Renal cortex interstitium (tissue), 11 donors: Measurements from ENCODE around the gene ZC3H4. TPM values are rescaled to one million over a fixed set of nuclear protein-coding genes. Genes with fewer than 3 reads are reported as not detected.
"Not testable (repeated sequence)": the region's sequence is repeated elsewhere in the genome, so short reads cannot be mapped to it uniquely, and the experiment has no call there.

ENCODE experiments used
- DNase-seq, 11 donors: peaks; one replicate each; pipeline ENCODE4 v3.0.0-alpha.2; 2013; ENCODE audit warnings: low read depth in 9 of 11, low spot score in 4 of 11; ENCODE audit errors: extremely low read depth in 1 of 11
- polyA plus RNA-seq, 3 donors: library from polyadenylated mRNA; unstranded; fragments of 120-200 nt; gene quantifications; one replicate each; pipeline ENCODE4 v1.2.1, GENCODE V29; 2013; ENCODE audit not compliant: insufficient read length in 3 of 3

Gene ZC3H4
- polyA plus RNA-seq, 3 donors: 31.6 to 42.7 (median 42.0) TPM

DNA sequence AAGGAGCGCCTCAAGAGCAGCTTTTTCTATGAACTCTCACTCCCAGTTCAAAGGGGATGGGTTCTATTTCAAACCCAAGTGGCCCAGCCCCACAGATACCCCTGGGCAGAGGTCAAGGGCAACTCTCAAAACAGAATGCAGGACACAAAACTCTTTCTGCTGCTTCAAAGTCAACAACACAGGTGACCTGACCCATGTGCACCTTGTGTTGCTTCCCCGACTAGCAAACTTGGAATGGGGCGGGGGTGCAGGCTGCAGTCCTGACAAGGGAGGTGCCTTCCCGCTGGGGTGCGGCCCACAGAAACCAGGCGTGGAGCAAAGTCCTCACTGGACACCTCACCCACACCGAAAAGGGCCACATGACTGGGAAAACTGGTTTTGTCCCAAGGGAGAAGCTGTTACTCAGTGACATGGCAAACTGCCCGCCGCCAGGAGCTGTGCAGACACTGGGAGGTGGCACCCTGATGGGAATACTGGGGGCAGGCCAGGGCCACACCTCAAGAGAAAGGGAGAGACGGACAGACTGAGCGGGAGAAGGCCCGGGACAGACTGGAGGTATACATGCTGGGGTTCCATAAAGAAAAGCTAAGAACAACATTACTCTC, 17.4 kb downstream of the ZC3H4 start:
- no peak for DNase-seq

DNA sequence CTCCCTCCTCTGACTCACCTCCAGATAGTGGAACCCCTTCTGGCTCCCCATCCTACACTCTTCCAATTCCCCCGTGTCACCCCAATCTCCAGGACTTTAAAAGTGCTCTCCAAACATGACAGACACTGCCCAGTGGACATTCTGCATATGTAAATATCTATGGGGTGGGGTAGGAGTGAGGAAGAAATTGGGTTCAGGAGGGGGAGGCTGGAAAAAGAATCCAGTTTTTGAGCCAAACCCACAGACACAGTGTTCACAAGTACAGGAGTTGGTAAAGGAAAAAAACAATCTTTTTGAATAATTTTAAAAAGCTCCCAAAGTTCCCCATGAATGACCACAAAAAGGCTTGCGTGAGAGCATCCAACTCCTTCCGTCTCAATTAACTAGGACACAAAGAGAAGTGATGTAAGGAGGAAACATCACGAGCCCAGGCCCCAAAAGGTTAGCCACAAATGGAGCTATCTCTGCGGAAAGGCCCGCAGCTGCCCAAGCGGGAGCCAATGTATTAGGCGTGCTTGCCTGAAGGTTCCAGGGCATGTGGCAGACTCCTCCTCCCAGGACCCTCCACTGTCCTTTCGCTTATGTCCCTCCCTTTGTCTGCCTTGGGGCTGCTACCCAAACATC, 18.0 kb downstream of the ZC3H4 start:
- no peak for DNase-seq

DNA sequence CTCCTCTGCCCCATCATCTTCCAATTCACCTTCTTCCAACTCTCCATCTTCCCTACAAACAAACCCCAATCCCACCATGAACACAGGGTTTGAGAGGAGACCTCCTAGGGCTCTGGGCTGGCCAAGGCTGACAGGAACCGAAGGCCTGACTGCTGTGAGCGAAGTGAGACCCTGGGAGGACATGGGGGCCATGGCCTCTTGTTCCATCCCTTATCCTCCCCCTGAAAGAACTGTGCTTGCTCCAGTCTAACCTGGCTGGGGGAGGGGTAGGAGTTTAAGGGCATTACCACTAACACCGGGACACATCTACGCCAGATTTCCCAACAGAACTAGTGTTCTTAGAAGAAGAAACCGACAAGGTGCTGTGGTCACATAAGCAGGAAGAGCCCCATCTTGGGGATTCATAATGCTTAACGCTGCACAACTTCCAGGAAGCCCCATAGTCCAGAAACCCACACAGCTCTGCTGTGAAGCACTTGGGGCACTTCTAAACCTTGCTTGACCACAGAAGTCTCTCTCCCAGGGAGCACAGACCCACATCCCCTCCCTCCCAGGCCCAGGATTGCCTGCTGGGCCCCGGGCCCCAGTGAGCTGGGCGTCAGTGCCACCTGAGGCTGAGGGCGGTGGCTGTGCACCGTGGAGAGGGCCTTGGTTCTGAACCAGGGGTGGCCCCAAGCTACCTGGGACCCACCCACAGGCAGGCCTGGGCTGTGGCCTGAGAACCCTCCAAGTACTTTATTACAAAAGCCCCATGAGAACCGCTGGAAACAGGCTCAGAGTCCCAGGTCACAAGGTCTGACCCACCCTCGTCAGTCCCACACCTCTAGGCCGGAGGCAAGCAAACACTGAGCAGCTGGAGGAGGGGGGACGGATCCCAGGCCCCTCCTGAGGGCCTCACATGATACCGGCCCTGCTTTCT, 18.8 kb downstream of the ZC3H4 start:
- DNase-seq: no peak

DNA sequence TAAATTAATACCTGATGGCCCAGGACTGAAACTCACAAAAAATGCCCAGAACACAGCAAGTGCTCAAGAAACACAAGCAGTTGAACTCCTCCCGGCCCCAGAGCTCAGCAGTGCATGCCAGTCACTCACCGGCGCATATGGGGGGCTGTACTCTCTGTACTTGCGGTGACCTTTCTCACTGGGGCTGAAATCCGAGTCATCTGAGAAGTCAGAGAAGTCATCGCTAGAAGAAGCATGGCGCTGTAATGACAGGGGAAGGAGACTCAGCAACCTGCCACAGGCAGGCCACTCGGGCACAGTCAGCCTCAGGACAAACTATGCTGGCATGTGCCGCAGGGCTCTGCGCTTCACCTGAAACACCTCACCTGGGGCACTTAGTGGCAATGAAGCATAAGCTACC, 19.7 kb downstream of the ZC3H4 start:
- no peak for DNase-seq

DNA sequence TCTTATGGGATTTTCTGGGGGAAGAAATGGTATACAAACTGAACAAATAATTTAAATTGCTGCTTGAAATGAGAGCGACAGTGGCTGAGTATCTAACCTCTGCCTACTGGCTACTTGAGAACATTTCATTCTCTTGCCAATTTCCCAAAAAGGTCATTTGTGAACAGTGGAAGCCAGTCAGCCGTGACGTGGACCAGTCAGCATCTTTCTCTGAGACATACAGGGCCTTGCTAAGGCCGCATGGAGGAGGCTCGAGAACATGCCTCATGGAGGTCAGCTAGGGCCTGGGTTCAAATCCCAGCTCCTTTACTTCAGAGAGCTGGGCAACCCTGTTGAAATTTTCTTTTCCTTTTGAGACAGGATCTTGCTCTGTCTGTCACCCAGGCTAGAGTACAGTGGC, 20.3 kb downstream of the ZC3H4 start:
- no peak for DNase-seq

DNA sequence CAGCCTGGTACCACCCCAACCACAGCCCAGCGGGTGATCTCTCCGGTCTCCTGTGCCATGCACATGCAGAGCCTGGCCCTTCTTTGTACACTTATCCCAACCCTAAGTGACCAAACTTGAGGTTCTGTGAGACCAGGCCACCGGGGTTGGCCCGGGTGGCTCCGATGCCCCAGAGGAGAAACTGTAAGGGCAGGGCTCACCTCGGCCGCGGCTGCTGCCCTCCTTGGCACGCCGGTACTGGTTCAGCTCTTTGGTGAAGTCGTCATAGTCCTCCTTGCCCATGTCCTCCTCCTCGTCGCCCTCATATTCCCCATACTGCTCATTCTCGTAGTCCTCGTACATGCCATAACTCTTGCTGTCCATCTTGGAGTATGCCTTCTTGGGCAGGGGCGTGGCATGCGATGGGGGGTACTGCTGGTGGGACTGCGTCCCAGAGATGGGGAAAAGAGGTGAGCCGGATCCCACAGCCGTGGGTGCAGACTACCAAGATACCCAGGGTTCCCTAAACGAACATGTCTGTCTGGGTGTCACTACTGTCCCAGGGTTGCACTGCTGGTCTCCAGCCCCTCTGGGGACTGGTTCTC, 23.7 kb downstream of the ZC3H4 start:
- DNase-seq: no peak

DNA sequence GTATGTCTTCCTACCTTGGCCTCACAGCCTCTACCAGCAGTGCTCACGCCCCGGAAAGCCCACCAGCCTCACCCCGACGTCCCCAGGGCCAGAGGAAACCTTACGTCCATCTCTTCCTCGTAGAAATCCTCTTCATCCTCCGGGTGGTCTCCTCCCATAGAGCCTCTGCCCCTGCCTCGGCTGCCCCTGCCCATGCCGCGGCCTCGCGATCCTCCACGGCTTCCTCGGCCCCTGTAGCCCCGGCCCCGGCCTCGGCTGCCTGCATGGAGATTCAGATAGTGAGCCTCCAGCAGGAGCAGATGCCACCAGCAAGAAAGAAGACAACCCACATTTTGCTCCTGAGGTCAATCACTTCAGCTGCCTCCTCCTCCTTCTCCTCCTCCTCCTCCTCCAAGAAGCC, 27.3 kb downstream of the ZC3H4 start:
- no peak for DNase-seq

DNA sequence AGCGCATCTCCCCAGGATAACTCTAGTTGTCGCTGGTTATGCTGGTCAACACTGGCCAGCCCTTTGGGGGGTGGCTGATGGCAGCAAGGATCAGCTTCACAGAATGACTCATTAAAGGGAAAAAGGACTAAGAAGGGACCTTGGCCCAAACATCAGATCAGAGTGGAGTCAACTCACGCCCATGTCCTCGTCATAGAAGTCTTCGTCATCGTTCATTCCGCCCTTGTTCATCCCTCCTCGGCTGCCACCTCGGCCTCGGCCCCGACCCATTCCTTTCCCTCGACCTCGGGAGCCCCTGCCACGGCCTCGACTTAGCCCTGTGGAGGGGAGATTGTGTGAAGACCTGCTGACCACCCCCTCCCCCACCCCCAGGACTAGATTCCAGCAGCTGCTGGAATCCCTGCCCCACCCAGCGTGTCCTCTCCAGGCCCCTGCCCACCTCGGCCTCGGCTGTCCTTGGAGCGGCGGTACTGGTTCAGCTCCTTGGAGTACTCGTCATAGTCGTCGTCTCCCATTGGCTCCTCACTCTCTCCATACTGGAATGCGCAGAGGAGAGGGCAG, 28.6 kb downstream of the ZC3H4 start:
- DNase-seq: no peak

DNA sequence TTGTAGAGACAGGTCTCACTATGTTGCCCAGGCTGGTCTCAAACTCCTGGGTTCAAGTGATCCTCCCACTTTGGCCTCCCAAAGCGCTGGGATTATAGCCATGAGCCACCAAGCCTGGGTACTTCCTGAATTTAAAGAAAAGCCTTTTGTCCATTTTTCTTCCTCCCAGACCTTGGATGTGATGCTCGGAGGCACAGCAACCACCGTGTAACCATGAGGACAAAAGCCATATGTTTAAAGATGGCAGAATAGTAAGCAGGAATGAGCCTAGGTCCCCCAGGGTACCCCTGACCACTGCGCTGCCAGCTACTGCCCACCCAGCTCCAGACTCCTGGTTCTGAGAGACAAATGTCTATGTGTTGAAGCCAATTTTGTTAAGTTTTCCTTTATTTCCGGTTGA, 31.1 kb downstream of the ZC3H4 start:
- no peak for DNase-seq

DNA sequence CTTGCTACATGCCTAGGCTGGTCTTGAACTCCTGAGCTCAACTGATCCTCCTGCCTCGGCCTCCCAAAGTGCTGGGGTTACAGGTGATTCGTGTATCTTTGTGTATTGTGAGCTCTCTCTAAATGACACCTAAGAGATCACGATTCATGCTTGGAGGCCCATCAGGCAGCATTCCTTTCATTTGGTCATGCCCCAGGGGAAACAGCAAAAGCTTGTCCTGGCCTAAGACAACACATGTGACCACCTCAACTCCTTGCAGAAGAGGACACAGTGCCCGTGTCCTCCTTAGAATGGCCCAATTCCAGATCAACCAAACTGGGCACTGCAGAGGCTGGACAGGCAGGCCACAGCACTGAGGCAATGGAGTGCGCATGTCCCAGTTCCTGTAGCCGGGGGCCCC, 32.5 kb downstream of the ZC3H4 start:
- DNase-seq: no peak

DNA sequence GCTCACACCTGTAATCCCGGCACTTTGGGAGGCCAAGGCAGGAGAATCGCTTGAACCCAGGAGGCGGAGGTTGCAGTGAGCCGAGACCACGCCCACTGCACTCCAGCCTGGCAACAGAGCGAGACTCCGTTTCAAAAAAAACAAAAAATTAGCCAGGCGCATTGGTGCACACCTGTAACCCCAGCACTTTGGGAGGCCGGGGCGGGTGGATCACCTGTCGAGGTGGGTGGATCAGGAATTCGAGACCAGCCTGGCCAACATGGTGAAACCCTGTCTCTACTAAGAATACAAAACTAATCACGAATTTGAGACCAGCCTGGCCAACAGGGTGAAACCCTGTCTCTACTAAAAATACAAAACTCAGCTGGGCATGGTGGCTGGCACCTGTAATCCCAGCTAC, 35.2 kb downstream of the ZC3H4 start:
- not testable (repeated sequence) for DNase-seq

DNA sequence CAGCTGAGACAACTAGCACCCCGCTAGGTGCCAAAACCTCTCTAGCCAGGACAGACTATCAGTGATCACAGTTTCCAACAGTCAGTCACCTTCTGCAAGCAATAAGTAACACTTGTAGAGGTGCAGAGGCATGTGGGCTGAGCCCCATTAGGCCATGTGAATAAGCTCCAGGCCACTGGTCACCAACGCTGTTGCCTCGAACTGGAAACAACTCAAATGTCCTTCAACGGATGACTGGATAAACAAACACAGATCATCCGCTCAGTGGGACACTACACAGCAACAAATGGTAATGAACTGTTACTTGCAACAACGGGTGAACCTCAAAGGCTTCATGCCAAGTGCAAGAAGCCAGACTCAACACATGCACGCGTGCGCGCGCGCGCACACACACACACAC, 37.6 kb downstream of the ZC3H4 start:
- peak in 10 of 11 donors; percentile 33 to 79 (median 55) for DNase-seq

DNA sequence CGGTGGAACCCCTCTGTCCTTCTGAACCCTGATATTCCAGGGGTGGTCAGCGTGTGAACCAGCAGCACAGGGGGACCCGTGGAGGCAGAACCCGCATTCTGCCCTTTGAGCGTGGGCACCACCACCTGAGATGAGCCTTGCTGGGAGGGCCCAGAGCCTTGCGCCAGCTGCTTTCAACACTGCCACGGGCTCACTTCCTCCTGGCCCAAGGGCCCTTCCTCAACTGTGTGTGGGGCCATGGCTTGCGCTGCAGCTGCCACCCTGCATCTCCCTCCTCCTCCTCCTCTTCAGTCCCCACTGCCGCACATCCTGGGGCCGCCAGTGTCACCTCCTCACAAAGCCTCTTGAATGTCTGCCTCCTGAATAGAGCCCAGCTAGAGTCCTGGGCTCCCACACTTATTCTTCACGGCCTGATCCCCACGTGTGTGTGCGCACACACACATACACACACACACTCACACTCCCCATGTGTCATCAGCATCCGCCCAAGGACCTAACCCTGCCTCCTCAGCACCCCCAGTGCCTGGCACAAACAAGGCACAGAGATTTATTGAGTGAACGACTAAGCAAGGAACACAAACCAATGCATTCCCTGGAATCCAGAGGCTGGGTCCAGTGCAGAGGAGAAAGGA, 38.3 kb downstream of the ZC3H4 start:
- DNase-seq: no peak

DNA sequence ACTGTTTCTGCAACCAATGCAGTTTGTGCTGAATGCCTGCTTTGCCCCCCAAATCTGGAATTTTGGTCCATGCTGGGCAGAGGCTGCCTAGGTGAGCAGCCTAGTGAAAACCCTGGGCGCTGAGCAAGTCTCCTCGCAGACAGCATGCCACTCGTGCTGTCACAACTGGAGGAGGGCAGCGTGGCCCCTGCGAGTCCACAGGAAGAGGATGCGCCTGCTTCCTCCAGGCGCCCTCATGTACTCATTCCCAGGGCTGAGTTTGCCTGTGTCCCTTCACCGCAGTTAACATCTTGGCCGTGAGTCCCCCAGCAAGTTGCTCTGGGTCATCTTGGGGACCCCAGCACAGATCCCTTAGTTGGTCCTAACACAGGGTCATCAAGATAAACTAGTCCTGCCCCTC, 39.0 kb downstream of the ZC3H4 start:
- no peak for DNase-seq

DNA sequence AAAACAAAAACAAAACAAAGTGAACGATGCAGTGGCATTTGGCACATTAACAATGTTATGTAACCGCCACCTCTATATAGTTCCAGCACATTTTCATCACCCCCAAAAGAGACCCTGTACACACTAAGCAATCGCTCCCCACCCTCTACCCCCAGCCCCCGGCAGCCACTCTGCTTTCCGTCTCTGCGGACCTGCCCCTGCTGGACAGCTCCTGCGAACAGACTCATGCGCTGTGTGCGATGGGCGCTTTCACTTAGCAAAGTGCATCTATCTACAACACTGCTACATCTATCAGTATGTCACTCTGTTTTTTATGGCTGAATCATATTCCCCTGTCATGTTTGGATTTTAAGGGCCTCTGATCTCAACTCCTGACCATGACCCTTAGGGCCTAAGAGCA, 40.0 kb downstream of the ZC3H4 start:
- DNase-seq: no peak

DNA sequence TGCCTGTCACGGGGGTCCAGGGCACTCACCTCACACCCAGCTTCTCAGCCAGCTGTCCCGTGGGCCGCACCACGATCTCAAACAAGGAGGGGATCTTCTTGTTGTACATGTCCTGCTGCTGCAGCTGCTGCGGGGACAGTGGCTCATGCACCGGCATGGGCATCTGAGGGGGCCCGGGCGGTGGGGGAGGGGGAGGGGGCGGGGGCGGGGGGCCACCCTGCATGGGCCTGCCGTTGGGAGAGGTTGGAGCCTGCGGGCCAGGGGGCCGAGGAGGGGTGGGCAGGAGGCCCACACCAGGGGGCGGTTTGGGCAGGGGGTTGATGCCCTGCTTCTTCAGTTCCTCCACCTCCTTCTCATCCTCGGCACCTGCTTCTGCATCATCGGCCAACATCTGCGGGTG, 41.3 kb downstream of the ZC3H4 start:
- no peak for DNase-seq

DNA sequence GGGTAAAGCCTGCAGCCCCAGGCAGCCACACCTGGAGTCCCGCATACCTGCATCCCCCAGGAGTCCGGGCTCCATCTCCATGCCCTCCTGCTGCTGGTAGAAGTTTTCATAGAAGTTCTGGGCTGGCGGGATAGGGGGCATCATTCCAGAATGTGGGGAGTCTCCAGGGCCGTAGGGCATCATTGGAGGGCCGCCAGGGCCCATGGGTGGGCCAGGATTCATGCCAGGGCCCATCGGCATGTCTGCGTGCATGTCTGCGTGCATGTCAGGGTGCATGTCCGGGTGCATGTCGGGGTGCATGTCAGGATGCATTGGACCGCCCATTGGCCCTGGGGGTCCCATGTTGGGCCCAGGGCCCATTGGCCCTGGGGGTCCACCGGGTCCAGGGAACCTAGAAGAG, 41.8 kb downstream of the ZC3H4 start:
- no peak for DNase-seq

DNA sequence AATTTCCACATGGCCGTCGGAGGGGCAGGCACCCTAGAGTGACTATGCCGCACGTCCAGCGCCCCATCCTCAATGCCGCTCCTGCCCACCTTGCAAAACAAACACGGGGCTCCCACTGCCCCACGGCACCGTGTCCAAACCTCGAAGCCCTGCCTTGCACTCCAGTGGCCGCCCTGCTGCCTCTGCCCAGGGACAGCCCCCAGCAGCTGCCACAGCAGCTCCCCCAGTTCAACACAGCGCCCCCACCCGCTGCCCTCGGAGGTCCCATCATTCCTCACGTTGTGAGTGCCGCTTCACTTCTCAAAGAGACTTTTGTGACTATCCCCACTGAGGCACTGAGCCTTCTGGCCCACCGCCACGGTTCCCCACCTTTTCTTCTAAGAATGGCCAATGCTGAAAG, 42.8 kb downstream of the ZC3H4 start:
- no peak for DNase-seq

DNA sequence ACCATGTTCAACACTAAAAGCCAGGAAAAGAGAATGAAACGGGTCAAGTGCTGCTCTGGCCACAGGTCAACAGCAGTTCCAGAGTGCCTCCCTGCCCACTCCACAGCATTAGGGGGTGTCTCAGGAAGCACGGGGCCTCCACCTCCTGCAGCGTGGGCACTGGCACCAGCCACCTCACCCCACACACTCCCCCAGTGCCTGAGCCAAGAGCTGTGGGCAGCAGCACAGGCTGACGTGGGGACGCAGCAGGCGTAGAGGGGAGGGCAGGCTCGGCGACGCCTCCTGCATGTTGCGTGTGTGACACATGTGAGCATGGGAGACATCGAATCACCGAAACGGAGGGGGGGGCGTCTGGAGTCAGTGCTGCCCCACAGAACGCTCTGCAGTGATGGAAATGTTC, 43.8 kb downstream of the ZC3H4 start:
- no peak for DNase-seq
